Stimulated activated CD4-positive, alpha-beta T cell treated with anti-CD3 and anti-CD28 coated beads, Interleukin-4, amount 100 ng/mL, for 4 hours (primary cell): Measurements from ENCODE around the gene PRIM2.
"Not testable (repeated sequence)": the region's sequence is repeated elsewhere in the genome, so short reads cannot be mapped to it uniquely, and the experiment has no call there.

ENCODE experiments used
- DNase-seq, 2 experiments: peaks; one replicate each; pipeline ENCODE4 v3.0.0-alpha.2; 2020

The PRIM2 gene

DNA sequence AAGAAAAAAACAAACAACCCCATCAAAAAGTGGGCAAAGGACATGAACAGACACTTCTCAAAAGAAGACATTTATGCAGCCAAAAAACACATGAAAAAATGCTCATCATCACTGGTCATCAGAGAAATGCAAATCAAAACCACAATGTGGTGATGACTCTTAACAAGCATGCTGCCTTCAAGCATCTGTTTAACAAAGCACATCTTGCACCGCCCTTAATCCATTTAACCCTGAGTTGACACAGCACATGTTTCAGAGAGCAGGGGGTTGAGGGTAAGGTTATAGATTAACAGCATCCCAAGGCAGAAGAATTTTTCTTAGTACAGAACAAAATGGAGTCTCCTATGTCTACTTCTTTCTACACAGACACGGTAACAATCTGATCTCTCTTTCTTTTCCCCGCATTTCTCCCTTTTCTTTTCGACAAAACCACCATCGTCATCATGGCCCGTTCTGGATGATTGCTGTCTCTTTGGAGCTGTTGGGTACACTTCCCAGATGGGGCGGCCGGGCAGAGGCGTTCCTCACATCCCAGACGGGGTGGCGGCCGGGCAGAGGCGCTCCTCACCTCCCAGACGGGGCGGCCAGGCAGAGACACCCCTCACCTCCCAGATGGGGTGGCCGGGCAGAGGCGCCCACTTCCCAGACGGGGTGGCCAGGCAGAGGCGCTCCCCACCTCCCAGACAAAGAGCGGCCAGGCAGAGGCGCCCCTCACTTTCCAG, 7.2 kb upstream of the PRIM2 start:
- not testable (repeated sequence) for DNase-seq

DNA sequence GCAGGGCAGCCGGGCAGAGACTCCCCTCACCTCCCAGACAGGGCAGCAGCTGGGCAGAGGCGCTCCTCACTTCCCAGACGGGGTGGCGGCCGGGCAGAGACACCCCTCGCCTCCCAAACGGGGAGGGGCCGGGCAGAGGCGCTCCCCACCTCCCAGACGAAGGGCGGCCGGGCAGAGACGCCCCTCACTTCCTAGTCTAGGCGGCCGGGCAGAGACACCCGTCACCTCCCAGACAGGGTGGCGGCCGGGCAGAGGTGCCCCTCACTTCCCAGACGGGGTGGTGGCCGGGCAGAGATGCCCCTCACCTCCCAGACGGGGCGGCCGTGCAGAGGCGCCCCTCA, 6.6 kb upstream of the PRIM2 start:
- DNase-seq: no peak

- DNase-seq: not testable (repeated sequence)
These were observed 6.0 kb upstream of the PRIM2 start for GRCh38 chr6:57311300-57312003.

- no peak for DNase-seq
These were observed 5.5 kb upstream of the PRIM2 start for GRCh38 chr6:57312004-57312345.

DNA sequence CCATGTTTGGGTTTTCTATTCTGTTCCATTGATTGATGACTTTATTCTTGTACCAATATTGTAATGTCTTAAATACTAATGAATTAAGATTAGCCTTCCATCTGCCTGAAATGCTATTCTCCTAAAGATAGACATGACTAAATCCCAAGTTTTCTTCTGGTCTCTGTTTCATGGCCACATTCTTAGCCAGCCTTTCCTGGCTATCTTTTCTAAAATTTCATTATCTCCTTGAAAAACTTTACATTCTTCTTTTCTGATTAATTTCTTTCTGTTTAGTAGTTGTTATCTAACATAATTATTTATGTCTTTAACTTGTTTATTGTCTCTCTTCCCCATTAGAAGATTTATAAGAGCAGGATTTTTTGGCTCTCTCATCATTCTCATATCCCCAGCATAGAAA, 4.4 kb upstream of the PRIM2 start:
- no peak for DNase-seq

DNA sequence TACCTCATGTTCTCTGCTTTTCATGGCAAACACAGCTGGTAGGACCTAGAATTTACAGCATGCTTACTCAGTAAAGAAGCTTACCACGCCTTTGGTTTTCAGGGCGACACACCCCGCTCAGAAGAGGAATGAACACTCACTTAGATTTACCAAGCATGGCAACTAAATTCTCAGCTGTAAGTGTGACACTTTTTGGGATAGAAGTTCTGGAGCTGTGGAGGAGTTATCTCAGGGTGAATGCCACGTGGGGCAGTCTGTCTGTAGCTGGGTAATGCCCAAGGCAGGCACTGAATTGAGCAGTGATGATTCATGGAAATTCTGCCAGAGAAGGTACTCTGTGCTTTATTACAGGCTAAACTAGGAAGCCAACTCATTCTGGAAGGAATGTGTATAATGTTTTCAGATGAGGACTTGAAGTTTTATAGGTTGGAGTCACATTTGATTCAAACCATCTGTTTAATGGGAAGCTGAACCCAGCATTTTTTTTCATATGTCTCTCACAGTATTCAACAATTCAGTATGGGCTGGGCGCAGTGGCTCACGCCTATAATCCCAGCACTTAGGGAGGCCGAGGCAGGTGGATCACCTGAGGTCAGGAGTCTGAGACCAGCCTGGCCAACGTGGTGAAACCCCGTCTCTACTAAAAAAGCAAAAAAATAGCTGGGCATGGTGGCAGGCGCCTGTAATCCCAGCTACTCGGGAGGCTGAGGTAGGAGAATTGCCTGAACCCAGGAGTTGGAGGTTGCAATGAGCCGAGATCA, 3.5 kb upstream of the PRIM2 start:
- DNase-seq: no peak

- no peak for DNase-seq
These were observed 2.3 kb upstream of the PRIM2 start for GRCh38 chr6:57315111-57315510.

GRCh38 chr6:57315851-57316250, 1.6 kb upstream of the PRIM2 start:
- no peak for DNase-seq

- DNase-seq: peak; percentile 67 to 81
These were observed 810 bp upstream of the PRIM2 start for GRCh38 chr6:57316581-57317059.

GRCh38 chr6:57324538-57324937, 7.1 kb downstream of the PRIM2 start:
- DNase-seq: no peak

DNA sequence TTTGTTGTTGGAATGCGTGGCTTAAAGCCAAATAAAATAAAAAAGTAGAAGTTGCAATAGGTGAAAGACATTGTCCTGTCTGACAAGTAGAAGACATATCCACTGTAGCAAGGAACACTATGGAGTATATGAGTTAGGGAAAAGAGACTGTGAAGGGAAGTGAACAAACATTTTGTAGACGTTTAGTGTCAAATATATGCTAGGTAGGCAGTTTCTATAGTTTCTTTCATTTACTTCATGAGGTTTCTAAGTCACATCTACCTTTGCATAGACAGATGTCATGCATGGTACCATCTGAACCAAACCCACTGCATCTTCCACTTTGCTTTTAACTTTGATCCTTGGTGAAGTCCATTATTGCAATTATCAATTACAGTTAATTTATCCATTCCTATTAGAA, 9.9 kb downstream of the PRIM2 start:
- DNase-seq: no peak

GRCh38 chr6:57328074-57328473, 10.6 kb downstream of the PRIM2 start:
- DNase-seq: no peak

GRCh38 chr6:57329933-57330332, 12.5 kb downstream of the PRIM2 start:
- no peak for DNase-seq

DNA sequence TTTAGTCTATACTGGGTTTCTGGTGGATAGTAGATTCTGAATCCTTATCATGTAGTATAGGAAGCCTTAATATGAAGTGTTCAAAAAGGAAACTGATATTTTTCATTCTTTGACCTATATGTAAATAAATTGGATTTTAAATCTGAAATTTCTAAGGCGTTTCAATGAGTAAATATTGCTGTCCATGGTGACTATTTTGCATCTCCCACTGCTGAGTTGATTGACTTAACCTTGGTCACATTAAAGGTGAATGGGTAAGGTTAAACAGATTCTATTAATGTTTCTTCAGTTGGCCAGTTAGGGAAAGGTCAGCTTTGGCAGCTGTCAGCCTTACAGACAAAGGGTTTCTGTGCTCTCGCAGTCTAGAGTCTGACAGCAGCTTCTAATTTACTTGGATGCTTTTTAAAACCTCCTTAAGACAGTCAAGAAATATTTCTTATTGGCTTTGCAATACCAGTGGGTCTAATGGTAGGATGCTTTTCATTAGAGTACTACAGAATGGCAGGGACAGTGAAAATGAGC, 24.8 kb downstream of the PRIM2 start:
- no peak for DNase-seq

DNA sequence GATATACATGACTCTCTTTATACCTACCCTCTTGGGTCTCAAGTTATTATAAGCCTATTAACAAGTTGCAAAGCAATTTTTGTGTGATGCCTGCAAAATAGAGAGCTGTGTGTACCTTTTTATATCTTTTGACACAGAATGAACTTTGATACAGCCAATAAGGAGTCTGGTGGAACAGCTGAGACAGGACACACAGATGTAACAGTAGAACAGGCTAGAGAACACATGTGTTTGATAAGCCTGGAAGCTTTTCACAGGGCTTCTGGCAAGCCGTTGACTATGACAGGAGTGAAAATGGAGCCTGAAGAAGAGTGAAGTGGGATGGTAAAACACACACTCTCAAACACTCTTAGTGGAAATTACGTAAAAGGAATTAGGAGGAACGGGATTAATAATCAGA, 25.9 kb downstream of the PRIM2 start:
- DNase-seq: not testable (repeated sequence)

DNA sequence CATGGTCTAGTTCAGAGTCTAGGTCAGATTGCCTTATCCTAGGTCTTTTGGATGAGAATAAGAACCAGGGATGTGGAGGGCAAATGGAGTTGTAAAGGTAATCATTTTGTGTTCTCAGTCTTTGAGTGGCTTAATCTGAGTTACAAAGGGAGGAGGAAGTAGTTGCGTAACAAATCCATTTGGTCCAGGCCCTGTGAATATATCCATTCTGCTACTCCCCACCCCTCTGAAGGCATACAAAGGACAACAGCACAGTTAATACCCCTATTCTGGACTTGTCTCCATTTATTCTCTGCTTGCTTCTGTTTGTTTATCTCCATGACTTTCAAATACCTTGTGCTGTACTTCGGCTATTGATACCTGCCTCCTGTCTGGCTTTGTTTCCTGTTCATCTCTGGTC, 29.3 kb downstream of the PRIM2 start:
- not testable (repeated sequence) for DNase-seq

DNA sequence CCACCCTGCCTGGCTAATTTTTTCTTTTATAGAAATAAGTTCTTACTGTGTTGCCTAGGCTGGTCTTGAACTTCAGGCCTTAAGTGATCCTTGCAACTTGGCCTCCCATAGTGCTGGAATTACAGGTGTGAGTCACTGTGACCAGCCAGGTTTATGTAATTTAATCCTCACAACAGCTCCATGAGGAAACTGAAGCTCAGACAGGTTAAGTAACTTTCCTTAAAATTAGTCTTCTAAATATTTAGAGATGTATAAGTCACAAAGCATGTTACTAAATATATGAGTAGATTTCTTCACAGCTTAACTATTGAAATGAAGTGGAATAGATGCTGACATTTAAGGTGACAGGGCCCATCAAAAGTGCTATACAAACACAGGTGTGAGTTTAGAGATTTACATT, 30.2 kb downstream of the PRIM2 start:
- DNase-seq: not testable (repeated sequence)

- DNase-seq: not testable (repeated sequence)
These were observed 33.0 kb downstream of the PRIM2 start for GRCh38 chr6:57350443-57350842.

- DNase-seq: not testable (repeated sequence)
These were observed 35.2 kb downstream of the PRIM2 start for GRCh38 chr6:57352596-57352995.

DNA sequence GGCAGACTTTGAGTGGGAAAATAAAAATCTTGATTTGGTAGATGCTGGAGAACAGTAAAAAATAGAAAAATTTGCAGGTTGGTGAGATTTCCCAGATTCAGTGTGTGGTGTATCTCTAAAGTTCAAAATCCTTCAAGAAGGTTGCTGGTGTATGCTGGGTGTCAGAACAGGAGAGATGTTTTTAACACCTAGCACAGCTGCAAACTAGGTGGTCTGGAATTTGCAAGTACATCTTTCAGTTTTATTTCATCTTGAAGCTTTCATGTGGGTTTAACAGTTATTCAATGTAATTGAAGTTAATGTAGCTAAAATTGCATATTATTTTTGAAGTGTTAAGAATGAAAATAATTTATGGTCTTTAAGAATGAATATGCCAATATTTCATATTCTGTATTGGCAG, 40.9 kb downstream of the PRIM2 start:
- DNase-seq: not testable (repeated sequence)

DNA sequence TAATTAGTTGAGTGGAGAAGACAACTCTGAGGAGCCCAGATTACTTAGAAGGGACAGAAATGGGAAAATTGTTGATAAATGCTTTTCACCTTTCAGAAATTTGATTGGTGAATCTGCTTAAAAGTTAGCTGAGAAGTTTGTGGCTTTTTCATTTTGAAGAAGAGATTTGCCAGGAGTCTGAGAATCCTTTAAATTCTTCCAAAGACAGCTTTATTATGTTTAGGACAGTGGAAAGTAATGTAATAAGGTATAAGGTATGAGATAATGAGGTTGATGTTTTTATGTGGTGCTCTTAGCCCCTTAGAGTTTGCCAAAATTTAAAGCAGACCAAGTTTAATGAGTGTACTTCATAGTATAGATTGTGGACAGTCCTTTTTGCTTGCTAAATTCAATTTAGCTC, 42.3 kb downstream of the PRIM2 start:
- not testable (repeated sequence) for DNase-seq

DNA sequence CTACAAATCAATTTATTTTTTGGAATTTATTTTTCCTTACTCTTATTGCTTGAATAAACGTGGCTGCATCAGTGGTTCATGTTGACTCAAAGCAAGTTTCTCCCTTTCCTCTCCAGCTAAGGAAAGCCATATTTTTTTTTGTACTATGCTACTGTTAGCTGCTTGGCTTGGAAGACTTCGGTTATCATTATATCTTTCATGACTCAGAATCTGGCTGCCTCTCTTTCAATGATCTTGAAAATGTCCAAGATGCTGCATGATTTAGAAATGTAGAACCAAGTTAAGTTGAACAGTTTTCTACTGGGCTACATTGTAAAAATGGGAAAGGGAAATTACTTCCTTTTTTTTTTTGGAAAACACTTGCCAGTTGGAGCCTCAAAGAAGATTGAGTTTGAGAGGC, 44.9 kb downstream of the PRIM2 start:
- DNase-seq: not testable (repeated sequence)

DNA sequence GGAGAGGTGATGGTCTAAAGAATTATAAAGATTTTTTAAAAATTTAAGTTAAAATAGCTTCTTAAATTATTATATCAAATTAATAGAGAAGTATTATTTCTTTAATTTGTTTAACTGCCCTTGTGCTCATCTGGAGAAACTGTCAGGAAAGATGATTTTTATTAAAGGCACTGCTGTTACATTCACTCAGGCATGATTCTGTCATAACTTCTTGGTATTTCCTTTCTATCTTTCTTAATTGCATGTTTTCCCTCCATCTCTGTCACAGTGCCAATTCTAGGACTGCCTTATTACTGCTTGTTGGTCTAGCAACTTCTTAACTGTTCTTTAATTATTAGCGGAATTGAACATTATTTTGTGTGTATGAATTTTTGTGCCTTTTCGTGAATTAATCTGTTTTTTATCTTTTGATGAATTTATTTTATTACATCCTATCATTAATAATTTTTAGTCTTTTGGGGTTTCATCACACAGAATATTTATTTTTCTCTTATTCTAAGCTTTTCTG, 47.7 kb downstream of the PRIM2 start:
- not testable (repeated sequence) for DNase-seq
